LNCaP clone FGC (cell line): ENCODE measurements around the gene SLC35G6.
"Not testable (repeated sequence)": the region's sequence is repeated elsewhere in the genome, so short reads cannot be mapped to it uniquely, and the experiment has no call there.

ENCODE experiments used
- DNase-seq: peaks from one replicate; pipeline ENCODE4 v3.0.0-alpha.2; 2011; ENCODE audit warnings: low read depth
- H3K4me3 ChIP-seq: 2 replicates; pipeline ENCODE4 v1.5.1; 2011; ENCODE audit warnings: mild to moderate bottlenecking, low read depth, low read length, control low read depth
- TF ChIP-seq, protein P1 (sequence below): IDR thresholded peaks from 2 replicates; pipeline ENCODE4 v1.5.1; 2012; ENCODE audit warnings: mild to moderate bottlenecking; ENCODE audit not compliant: control insufficient read depth, insufficient read depth; ENCODE audit errors: extremely low read depth

Gene SLC35G6

DNA sequence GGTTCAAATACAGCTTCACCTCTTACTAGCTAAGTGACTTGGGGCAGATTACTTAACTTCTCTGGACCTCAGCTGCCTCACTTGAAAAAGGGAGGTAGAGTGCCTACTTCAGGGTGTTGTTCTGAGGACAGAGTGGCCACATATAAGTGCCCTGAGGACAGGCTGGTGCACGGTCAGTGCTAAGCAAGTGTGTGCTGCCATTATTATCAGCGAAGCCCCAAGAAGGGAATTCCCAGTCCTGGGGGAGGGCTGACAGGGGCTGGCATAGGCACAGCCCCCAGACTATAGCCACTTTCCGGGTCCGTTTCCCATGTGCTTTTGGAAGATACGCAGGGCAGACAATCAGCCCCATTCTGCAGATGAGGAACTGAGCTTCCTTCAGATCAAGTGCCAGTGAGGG, 4.3 kb upstream of the SLC35G6 start:
- no peak for DNase-seq
- no peak overlapping the region for H3K4me3 ChIP-seq
- TF ChIP-seq, protein P1, sequence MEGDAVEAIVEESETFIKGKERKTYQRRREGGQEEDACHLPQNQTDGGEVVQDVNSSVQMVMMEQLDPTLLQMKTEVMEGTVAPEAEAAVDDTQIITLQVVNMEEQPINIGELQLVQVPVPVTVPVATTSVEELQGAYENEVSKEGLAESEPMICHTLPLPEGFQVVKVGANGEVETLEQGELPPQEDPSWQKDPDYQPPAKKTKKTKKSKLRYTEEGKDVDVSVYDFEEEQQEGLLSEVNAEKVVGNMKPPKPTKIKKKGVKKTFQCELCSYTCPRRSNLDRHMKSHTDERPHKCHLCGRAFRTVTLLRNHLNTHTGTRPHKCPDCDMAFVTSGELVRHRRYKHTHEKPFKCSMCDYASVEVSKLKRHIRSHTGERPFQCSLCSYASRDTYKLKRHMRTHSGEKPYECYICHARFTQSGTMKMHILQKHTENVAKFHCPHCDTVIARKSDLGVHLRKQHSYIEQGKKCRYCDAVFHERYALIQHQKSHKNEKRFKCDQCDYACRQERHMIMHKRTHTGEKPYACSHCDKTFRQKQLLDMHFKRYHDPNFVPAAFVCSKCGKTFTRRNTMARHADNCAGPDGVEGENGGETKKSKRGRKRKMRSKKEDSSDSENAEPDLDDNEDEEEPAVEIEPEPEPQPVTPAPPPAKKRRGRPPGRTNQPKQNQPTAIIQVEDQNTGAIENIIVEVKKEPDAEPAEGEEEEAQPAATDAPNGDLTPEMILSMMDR = no peak

DNA sequence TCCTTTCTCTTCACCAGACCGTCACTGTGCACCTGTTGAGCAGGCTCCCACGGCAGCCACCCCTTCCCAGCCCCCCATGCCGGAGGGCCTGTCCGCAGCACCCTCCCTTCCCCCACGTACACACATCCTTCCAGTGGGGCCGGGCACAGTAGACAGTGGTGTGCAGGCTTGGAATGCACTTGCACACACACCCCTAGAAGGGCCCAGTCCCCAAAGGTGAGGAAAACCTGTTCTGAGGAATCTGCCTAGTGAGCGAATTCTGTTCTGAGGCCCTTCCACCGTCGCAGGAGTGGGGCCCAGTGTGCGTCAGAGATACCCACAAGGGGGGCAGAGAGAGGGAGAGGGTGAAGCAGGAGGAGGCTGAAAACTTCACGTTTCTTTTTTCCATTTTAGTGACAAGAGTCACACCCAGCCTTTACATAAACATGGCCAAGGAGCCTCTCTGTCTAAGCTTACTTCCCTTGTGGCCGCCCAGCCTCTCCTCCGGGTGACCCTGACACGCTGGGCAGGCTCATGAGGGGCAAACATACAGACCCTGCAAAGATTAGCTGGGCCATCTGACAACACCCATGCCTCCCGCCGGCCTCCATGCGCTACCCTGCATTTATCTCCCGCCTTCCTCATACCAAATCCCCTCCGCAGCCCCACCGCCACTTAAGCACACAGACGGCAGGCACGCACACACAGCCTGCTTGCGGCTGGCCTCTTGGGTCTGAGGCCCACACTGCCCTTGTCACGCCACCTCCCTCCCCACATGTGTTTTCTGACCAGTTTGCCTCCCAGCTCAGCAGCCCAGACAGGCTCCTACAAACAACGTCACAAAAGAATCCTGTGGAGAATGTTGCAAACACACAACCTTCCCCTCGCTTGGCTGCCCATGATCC, 3.6 kb upstream of the SLC35G6 start:
- TF ChIP-seq, protein P1 = no peak
- DNase-seq = no peak
- H3K4me3 ChIP-seq = no peak overlapping the region

DNA sequence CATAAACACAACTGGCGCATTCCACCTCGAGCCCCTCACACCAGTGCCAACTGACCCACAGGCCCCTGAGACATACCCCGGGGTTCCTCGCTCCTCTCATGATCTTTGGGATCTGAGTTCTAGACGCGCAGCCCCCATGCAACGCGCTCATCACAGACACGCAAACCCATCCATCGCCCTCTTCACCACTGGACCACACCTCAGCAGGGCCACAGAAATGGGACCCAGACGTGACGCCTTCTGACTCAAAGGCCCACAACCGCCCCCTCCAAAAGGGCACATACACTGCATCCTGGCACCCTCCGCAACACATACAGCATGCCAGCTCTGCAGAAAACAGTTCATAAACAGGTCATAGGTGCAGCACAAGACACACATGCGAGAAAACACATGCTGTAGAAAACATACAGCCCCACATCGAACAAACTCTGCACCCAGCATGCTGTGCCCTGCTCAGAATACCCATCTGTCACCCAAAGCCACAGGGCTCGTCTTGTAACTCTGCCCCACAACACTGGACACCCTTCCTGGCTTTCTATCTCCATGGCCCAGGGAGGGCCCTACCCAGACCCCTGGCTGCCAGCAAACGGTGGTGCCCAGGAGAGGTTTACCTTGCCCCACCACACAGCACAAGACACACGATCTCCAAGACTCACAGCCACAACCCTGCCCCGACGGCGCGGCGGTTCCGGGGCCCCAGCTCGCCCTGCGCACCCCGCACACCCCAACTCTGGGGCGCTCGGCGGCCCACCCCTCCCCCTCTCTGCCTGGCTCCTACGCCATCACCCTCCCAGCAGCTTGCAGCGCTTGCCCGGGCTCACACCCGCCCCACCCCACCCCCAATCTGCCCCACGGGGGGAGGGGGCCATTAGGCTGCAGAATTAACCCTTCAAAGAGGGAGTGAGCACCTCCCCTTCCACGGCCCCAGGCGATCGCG, 2.7 kb upstream of the SLC35G6 start:
- DNase-seq = no peak
- TF ChIP-seq, protein P1 = no peak
- peak overlapping the region; percentile 60 for H3K4me3 ChIP-seq

DNA sequence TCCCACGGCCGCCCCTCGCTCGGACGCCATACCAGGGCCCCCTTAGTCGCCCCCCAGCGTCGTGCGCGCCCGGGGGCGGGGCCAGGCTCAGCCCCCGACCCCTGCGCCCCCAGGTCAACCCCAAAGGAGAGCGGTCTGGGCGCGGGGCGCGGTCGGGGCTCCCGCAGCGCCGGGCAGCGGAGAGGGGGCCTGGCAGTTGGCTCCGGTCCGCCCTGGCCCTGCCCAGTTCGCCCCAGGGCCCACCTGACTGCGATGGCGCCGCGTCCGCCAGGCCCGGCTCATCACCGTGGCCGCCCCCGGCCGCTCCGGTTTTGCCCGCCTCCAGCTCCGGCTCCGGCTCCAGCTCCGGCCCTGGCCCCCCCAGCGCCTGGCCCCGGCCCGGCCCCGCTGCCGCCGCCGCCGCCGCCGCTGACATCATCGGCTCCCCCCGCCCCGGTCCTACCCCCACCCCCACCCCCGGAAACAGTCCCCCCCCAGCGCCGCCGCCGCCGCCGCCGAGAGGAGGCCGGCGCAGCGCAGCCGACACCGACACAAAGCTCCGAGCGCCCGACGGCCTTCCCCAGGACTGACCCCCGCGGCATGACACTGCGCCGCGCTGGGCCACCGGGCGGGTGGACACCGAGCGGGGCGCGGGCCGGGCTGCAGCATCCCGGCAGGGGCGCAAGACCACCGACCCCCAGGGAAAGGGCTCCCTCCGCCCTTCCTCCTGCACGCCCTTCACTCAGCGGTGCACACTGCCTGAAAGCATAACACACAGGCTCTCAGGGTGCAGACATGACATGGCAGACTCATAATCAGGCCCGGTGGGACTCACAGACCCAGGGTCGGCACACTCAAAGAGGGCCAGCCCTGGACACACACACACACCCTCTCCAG, 1.8 kb upstream of the SLC35G6 start, which contains the start of gene ZBTB4:
TSS of gene ZBTB4 (minus strand) at position 419 of the 876 bp plus-strand sequence. CDS start 12,830 bp downstream, outside the sequence.
- TF ChIP-seq, protein P1 = no peak

DNA sequence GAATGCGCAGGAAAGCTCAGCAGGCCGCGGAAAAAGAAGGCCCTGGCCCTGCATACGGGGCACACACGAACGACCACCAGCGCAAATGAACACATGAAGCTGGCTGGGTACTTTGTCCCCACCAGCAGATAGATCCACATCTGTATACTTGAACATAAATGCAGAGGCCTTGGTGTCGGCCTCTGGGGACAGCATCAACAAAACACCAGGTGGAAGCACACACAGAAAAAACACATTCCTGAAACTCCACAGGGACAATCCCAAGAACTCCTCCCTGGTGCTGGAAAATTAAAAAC, 1.2 kb upstream of the SLC35G6 start:
- no peak for DNase-seq
- H3K4me3 ChIP-seq = peak overlapping the region; percentile 58
- TF ChIP-seq, protein P1 = no peak

More for the DNA sequence above, 1.8 kb upstream of the SLC35G6 start, which contains the start of gene ZBTB4:
- DNase-seq = no peak
- peak within 1 kb of the TSS; percentile 60 for H3K4me3 ChIP-seq

DNA sequence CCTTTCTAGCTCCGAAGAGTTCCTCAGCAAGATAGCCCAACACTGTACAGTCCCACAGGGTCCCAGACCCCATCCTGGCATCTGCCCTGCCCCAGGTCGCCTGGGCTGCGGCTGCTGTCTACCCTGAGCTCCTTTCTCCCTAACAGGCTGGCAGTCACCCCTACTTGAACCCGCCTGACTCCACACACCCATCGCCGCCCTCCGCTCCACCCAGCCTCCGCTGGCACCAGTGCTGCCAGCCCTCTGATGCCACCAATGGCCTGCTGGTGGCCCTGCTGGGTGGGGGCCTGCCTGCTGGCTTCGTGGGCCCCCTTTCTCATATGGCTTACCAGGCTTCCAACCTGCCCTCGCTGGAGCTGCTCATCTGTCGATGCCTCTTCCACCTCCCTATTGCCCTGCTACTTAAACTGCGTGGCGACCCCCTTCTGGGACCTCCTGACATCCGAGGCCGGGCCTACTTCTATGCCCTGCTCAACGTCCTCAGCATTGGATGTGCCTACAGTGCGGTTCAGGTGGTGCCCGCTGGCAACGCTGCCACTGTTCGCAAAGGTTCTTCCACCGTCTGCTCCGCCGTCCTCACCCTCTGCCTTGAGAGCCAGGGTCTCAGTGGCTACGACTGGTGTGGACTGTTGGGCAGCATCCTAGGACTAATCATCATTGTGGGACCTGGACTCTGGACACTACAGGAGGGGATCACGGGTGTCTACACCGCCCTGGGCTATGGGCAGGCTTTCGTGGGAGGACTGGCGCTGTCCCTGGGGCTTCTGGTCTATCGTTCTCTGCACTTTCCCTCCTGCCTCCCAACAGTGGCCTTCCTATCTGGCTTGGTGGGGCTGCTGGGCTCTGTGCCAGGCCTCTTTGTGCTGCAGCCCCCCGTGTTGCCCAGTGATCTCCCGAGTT, 846 bp downstream of the SLC35G6 start:
- H3K4me3 ChIP-seq, DNase-seq: not testable (repeated sequence)

DNA sequence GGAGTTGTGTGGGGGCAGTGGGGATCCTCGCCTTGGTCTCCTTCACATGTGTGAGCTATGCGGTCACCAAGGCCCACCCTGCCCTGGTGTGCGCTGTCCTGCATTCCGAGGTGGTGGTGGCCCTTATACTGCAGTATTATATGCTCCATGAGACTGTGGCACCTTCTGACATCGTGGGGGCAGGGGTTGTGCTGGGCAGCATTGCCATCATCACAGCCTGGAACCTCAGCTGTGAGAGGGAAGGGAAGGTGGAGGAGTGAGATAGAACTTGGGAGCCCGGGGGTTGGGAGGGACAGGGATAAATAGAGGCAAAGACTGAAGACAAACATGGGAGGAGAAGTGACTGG, 1.5 kb downstream of the SLC35G6 start:
- H3K4me3 ChIP-seq = peak overlapping the region; percentile 68
- DNase-seq = not testable (repeated sequence)
